Measurements from ENCODE around the gene TMEM81. TPM values are rescaled to one million over a fixed set of nuclear protein-coding genes. Genes with fewer than 3 reads are reported as not detected.

The TMEM81 gene
- polyA plus RNA-seq, 3 donors, result 0.17 to 1.5 (median 0.36) TPM

- H3K27ac Mint-ChIP-seq, result no peak overlapping the region
- H3K27ac ChIP-seq (ENCODE audit: low read depth in 1 of 2, low read length in 2 of 2), result no peak overlapping the region
- no peak overlapping the region for H3K4me3 Mint-ChIP-seq
- no peak for DNase-seq
- no peak for TF ChIP-seq CTCF (IDR thresholded peaks at IDR 0.05)
- H4K20me1 ChIP-seq (ENCODE audit: insufficient read depth, low read length), result no peaks in the 10 kb centered on the region
- intact Hi-C loops (cut with micrococcal nuclease), result no loop called here
- H3K4me3 ChIP-seq (replicated peaks in 1 of 3; ENCODE audit: low read depth in 2 of 3, low read length in 3 of 3), result no peak overlapping the region
- H3K27me3 ChIP-seq (ENCODE audit: control insufficient read depth in 2 of 2, insufficient read depth in 2 of 2, low read length in 2 of 2), result no peaks in the 10 kb centered on the region
- no peaks in the 10 kb centered on the region for H3K4me1 Mint-ChIP-seq
- H3K27me3 Mint-ChIP-seq (ENCODE audit: low read depth in 3 of 3), result peaks cover 3 to 7% (median 7%) of the 10 kb centered on the region in 3 donors
- no peaks in the 10 kb centered on the region for H3K36me3 ChIP-seq (replicated peaks in 1 of 2; ENCODE audit: control insufficient read depth in 1 of 2, insufficient read depth in 2 of 2, low read length in 2 of 2)
- H3K36me3 Mint-ChIP-seq, result no peaks in the 10 kb centered on the region
- H3K9me3 Mint-ChIP-seq, result no peaks in the 10 kb centered on the region
- no peak overlapping the region for H3K4me2 ChIP-seq (replicated peaks; ENCODE audit: extremely low read depth, low read length, poor library complexity, severe bottlenecking)
- no peaks in the 10 kb centered on the region for H3K9me3 ChIP-seq (replicated peaks in 1 of 2; ENCODE audit: control insufficient read depth in 1 of 2, insufficient read depth in 1 of 2, low read length in 2 of 2)
- no peaks in the 10 kb centered on the region for H3K4me1 ChIP-seq (ENCODE audit: control insufficient read depth in 1 of 2, insufficient read depth in 2 of 2, low read length in 2 of 2)
- 94% methylated on average over 2 of the region's 5 CpGs for WGBS (ENCODE audit: insufficient coverage)
- no peaks in the 10 kb centered on the region for H3K79me2 ChIP-seq (ENCODE audit: insufficient read depth, low read length)
- no peak overlapping the region for H2AFZ ChIP-seq (ENCODE audit: insufficient read depth, low read depth, low read length, poor library complexity, severe bottlenecking)
- no peak overlapping the region for H3K9ac ChIP-seq (ENCODE audit: insufficient read depth, low read length, poor library complexity, severe bottlenecking)
Observed at GRCh38 chr1:205053296-205053695, 31.0 kb downstream of the TMEM81 start.

- Histone ChIP-seq H3K9me3 (replicated peaks in 1 of 2; ENCODE audit: control insufficient read depth in 1 of 2, insufficient read depth in 1 of 2, low read length in 2 of 2) (no peaks in the 10 kb centered on the region), H3K9ac (ENCODE audit: insufficient read depth, low read length, poor library complexity, severe bottlenecking) (no peak overlapping the region), H2AFZ (ENCODE audit: insufficient read depth, low read depth, low read length, poor library complexity, severe bottlenecking) (no peak overlapping the region), H3K79me2 (ENCODE audit: insufficient read depth, low read length) (no peaks in the 10 kb centered on the region), H3K27me3 (ENCODE audit: control insufficient read depth in 2 of 2, insufficient read depth in 2 of 2, low read length in 2 of 2) (no peaks in the 10 kb centered on the region), H3K27ac (ENCODE audit: low read depth in 1 of 2, low read length in 2 of 2) (no peak overlapping the region), H3K4me3 (replicated peaks in 1 of 3; ENCODE audit: low read depth in 2 of 3, low read length in 3 of 3) (no peak overlapping the region), H3K4me2 (replicated peaks; ENCODE audit: extremely low read depth, low read length, poor library complexity, severe bottlenecking) (no peak overlapping the region), H3K4me1 (ENCODE audit: control insufficient read depth in 1 of 2, insufficient read depth in 2 of 2, low read length in 2 of 2) (no peaks in the 10 kb centered on the region), H4K20me1 (ENCODE audit: insufficient read depth, low read length) (no peaks in the 10 kb centered on the region), H3K36me3 (replicated peaks in 1 of 2; ENCODE audit: control insufficient read depth in 1 of 2, insufficient read depth in 2 of 2, low read length in 2 of 2) (no peaks in the 10 kb centered on the region)
- TF ChIP-seq CTCF (IDR thresholded peaks at IDR 0.05), result no peak
- Mint-ChIP-seq H3K27ac (no peak overlapping the region), H3K9me3 (no peaks in the 10 kb centered on the region), H3K27me3 (ENCODE audit: low read depth in 3 of 3) (peaks cover 3 to 8% (median 7%) of the 10 kb centered on the region in 3 donors), H3K36me3 (no peaks in the 10 kb centered on the region), H3K4me3 (no peak overlapping the region), H3K4me1 (no peaks in the 10 kb centered on the region)
- DNase-seq, result no peak
- intact Hi-C loops (cut with micrococcal nuclease), result no loop called here
- WGBS (ENCODE audit: insufficient coverage), result 88% methylated on average over 8 of the region's 11 CpGs
Observed at GRCh38 chr1:205052690-205053089, 31.6 kb downstream of the TMEM81 start.

Measured in CD14-positive monocyte (primary cell).